IMR-90 (cell line): ENCODE results near the gene CYBRD1. TPM values are rescaled to one million over a fixed set of nuclear protein-coding genes. Genes with fewer than 3 reads are reported as not detected.

Source experiments
- ATAC-seq: fragments of 200-7000 bp; cut with Tn5 transposase; 2 replicates; pipeline ENCODE4 v1.9.1; 2020; ENCODE audit warnings: low read depth, mild to moderate bottlenecking, moderate library complexity
- BruUV-seq: library from RNA; stranded (reverse); fragments of 400-500 nt; replicated peaks from 2 replicates; lab custom pipeline; 2021; lab: Mats Ljungman, UMichigan
- CTCF ChIA-PET: fragments of 300-600 bp; formaldehyde crosslinking; extraction: SDS; loops from one replicate; lab custom pipeline; 2021; ENCODE audit warnings: antibody characterized with exemption; lab: Yijun Ruan, JAX
- POLR2A ChIA-PET: fragments of 300-600 bp; sonication (Branson Sonifier 250); formaldehyde crosslinking; loops from one replicate; lab custom pipeline; 2022; ENCODE audit warnings: antibody characterized with exemption; ENCODE audit not compliant: unreplicated experiment; lab: Charles Lee
- DNase-seq: peaks from one replicate; pipeline ENCODE4 v3.0.0; 2013
- H2AFZ ChIP-seq: replicated peaks from 2 replicates; pipeline ENCODE3; 2013; ENCODE audit warnings: low read length, mild to moderate bottlenecking; ENCODE audit not compliant: poor library complexity
- H2AK5ac ChIP-seq: 2 replicates; pipeline ENCODE4 v1.6.1; 2013; ENCODE audit warnings: low read depth, low read length, inconsistent platforms
- H2AK9ac ChIP-seq: replicated peaks from 2 replicates; pipeline ENCODE3; 2013; ENCODE audit warnings: mild to moderate bottlenecking, low read depth, low read length, moderate library complexity; ENCODE audit not compliant: poor library complexity
- H2BK120ac ChIP-seq: 2 replicates; pipeline ENCODE4 v1.6.1; 2013; ENCODE audit warnings: low read depth, low read length, inconsistent platforms
- H2BK15ac ChIP-seq: 3 replicates; pipeline ENCODE4 v1.6.1; 2013; ENCODE audit warnings: low read depth, low read length, inconsistent platforms
- H2BK20ac ChIP-seq: 2 replicates; pipeline ENCODE4 v1.6.1; 2013; ENCODE audit warnings: low read depth, mild to moderate bottlenecking, inconsistent platforms, low read length, moderate library complexity
- H2BK5ac ChIP-seq: 2 replicates; pipeline ENCODE4 v1.6.1; 2013; ENCODE audit warnings: mild to moderate bottlenecking, low read depth, low read length, inconsistent platforms; ENCODE audit not compliant: poor library complexity, severe bottlenecking
- H3K14ac ChIP-seq: replicated peaks from 2 replicates; pipeline ENCODE4 v1.6.1; 2013; ENCODE audit warnings: low read depth, low read length, inconsistent platforms
- H3K18ac ChIP-seq: 2 replicates; pipeline ENCODE4 v1.6.1; 2013; ENCODE audit warnings: low read depth, low read length, control low read depth
- H3K23ac ChIP-seq: 2 replicates; pipeline ENCODE4 v1.6.1; 2013; ENCODE audit warnings: low read depth, low read length, inconsistent platforms
- H3K27ac ChIP-seq: 2 replicates; pipeline ENCODE4 v1.5.1; 2013; ENCODE audit warnings: mild to moderate bottlenecking, control low read depth, low read length; ENCODE audit not compliant: insufficient read depth
- H3K27me3 ChIP-seq: 2 replicates; pipeline ENCODE4 v1.6.1; 2013; ENCODE audit warnings: low read length; ENCODE audit not compliant: control insufficient read depth, insufficient read depth
- H3K36me3 ChIP-seq: 2 replicates; pipeline ENCODE4 v1.6.1; 2013; ENCODE audit warnings: low read length, mixed read lengths; ENCODE audit not compliant: control insufficient read depth, insufficient read depth
- H3K4ac ChIP-seq: 2 replicates; pipeline ENCODE4 v1.6.1; 2013; ENCODE audit warnings: low read depth, low read length, inconsistent platforms
- H3K4me1 ChIP-seq: 2 replicates; pipeline ENCODE4 v1.6.1; 2013; ENCODE audit warnings: low read length, mixed read lengths; ENCODE audit not compliant: control insufficient read depth, insufficient read depth
- H3K4me2 ChIP-seq: 2 replicates; pipeline ENCODE4 v1.6.1; 2013; ENCODE audit warnings: low read depth, mild to moderate bottlenecking, control low read depth, low read length, moderate library complexity
- H3K4me3 ChIP-seq: 2 replicates; pipeline ENCODE4 v1.5.1; 2013; ENCODE audit warnings: low read depth, mild to moderate bottlenecking, control low read depth, low read length, moderate library complexity; ENCODE audit not compliant: insufficient read depth
- H3K56ac ChIP-seq: 2 replicates; pipeline ENCODE4 v1.6.1; 2013; ENCODE audit warnings: low read length, inconsistent platforms; ENCODE audit not compliant: insufficient read depth; ENCODE audit errors: extremely low read depth
- H3K79me1 ChIP-seq, 2 experiments: 2 replicates each; pipeline ENCODE4 v1.6.1; 2013; ENCODE audit warnings: low read length in 2 of 2, inconsistent platforms in 1 of 2, low read depth in 1 of 2
- H3K9ac ChIP-seq: 2 replicates; pipeline ENCODE4 v1.6.1; 2013; ENCODE audit warnings: low read depth, low read length, control low read depth
- H3K9me1 ChIP-seq: 2 replicates; pipeline ENCODE4 v1.6.1; 2013; ENCODE audit warnings: low read length, inconsistent platforms; ENCODE audit not compliant: insufficient read depth
- H3K9me3 ChIP-seq: 2 replicates; pipeline ENCODE4 v1.6.1; 2013; ENCODE audit warnings: low read length; ENCODE audit not compliant: control insufficient read depth, insufficient read depth
- H4K20me1 ChIP-seq: 2 replicates; pipeline ENCODE4 v1.6.1; 2013; ENCODE audit warnings: low read length, inconsistent platforms; ENCODE audit not compliant: insufficient read depth
- H4K5ac ChIP-seq: 2 replicates; pipeline ENCODE4 v1.6.1; 2013; ENCODE audit warnings: mild to moderate bottlenecking, low read depth, low read length, control low read depth
- H4K8ac ChIP-seq, 2 experiments: 2 replicates each; pipeline ENCODE4 v1.6.1; 2013; ENCODE audit warnings: low read depth in 2 of 2, low read length in 2 of 2, control low read depth in 1 of 2, inconsistent platforms in 1 of 2
- H4K91ac ChIP-seq: 2 replicates; pipeline ENCODE4 v1.6.1; 2013; ENCODE audit warnings: low read depth, low read length, inconsistent platforms; ENCODE audit not compliant: insufficient read depth
- CEBPB ChIP-seq: IDR thresholded peaks from 2 replicates; pipeline ENCODE4 v1.6.1; 2012; ENCODE audit warnings: low read depth, low read length, improper control_type of control experiment
- CHD1 ChIP-seq: IDR thresholded peaks from 2 replicates; pipeline ENCODE4 v1.6.1; 2012; ENCODE audit warnings: low read depth, low read length, improper control_type of control experiment
- ELK1 ChIP-seq: fragments of 150-350 bp; IDR thresholded peaks from 2 replicates; pipeline ENCODE4 v1.6.1; 2016; ENCODE audit warnings: low read depth, mild to moderate bottlenecking, low read length, moderate library complexity, borderline replicate concordance
- FOS ChIP-seq: fragments of 150-350 bp; IDR thresholded peaks from 2 replicates; pipeline ENCODE4 v1.6.1; 2016; ENCODE audit warnings: low read depth, low read length
- MAFK ChIP-seq: IDR thresholded peaks from 2 replicates; pipeline ENCODE4 v1.6.1; 2012; ENCODE audit warnings: low read depth, low read length, improper control_type of control experiment
- MAZ ChIP-seq: IDR thresholded peaks from 2 replicates; pipeline ENCODE4 v1.6.1; 2012; ENCODE audit warnings: low read depth, mild to moderate bottlenecking, low read length, improper control_type of control experiment, moderate library complexity, borderline replicate concordance
- NFE2L2 ChIP-seq: fragments of 150-350 bp; IDR thresholded peaks from 2 replicates; pipeline ENCODE4 v1.6.1; 2016; ENCODE audit warnings: low read depth, mild to moderate bottlenecking, low read length
- POLR2A ChIP-seq: IDR thresholded peaks from 2 replicates; pipeline ENCODE4 v1.6.1; 2012; ENCODE audit warnings: mild to moderate bottlenecking, low read depth, low read length
- RFX5 ChIP-seq: IDR thresholded peaks from 2 replicates; pipeline ENCODE4 v1.8.0; 2012; ENCODE audit warnings: low read depth, mild to moderate bottlenecking, low read length, moderate library complexity
- SMC3 ChIP-seq: fragments of 150-350 bp; IDR thresholded peaks from 2 replicates; pipeline ENCODE4 v1.6.1; 2016; ENCODE audit warnings: low read depth, mild to moderate bottlenecking, antibody characterized with exemption, low read length, moderate library complexity
- WGBS, 2 experiments: methylation state at CpG; one replicate each; pipeline versions ENCODE4 v1.1.5 to v1.1.7; 2013; ENCODE audit warnings: missing lambda C conversion rate in 2 of 2; ENCODE audit not compliant: insufficient read length in 1 of 2; ENCODE audit errors: extremely low coverage in 2 of 2; 5-methylcytosine and 5-hydroxymethylcytosine counted together
- dilution Hi-C: fragments of 300-500 bp; cut with HindIII; formaldehyde crosslinking; loops from one replicate; pipeline ENCODE4 v1.14.3; 2018; ENCODE audit warnings: low sequenced_read_pairs; ENCODE audit not compliant: unreplicated experiment
- in situ Hi-C: fragments of 300-500 bp; cut with MboI; formaldehyde crosslinking; loops from 3 replicates; pipeline ENCODE4 v1.14.3; 2019; ENCODE audit warnings: low sequenced_read_pairs, inconsistent platforms, mixed read lengths
- intact Hi-C: fragments of 100-400 bp; cut with micrococcal nuclease; formaldehyde crosslinking; loops from 2 replicates; pipeline ENCODE4 v1.10.0; 2022
- polyA plus RNA-seq, 3 experiments: library from polyadenylated mRNA; depleted of rRNA; stranded (reverse); fragments of >200 nt; gene quantifications; 2 replicates each; pipeline ENCODE4 v1.2.3, GENCODE V29; 2012; ENCODE audit warnings: low replicate concordance in 1 of 3
- total RNA-seq: library from RNA; depleted of rRNA; stranded (reverse); fragments of >200 nt; gene quantifications from 2 replicates; pipeline ENCODE4 v1.2.3, GENCODE V29; 2012
- TF ChIP-seq, protein P1 (sequence below): fragments of 150-350 bp; IDR thresholded peaks from 2 replicates; pipeline ENCODE4 v1.6.1; 2017; ENCODE audit warnings: mild to moderate bottlenecking, antibody characterized with exemption, low read length, low read depth
- TF ChIP-seq, protein P2 (sequence below): conservative IDR thresholded peaks from 2 replicates; pipeline ENCODE4 v1.5.1; 2012; ENCODE audit warnings: mild to moderate bottlenecking, low read depth, low read length, improper control_type of control experiment

The CYBRD1 gene
- total and polyA plus RNA-seq, 2 of the 4 experiments (the other 2 are of a cell fraction) = 53.2 to 103 TPM

DNA sequence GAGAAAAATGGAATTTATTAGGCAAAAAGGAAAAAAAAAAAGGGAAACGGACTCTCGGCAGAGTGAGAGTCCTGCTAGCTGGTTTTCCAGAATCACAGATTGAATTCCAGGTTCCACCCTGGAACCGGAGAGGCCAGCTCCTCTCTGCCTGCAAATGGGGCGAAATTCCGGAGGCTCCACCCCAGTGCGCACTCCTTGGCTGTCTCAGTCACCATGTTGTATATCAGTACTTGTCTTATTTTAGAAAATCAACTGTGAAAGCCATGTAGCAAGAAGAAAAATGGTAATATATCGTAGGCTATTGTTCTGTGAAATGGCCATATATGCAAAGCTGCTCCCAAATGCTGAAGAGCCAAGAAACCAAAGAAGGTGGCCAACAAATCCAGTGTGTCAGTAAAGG lies 49.4 kb downstream of the CYBRD1 start:
- peaks cover 7% of the 10 kb centered on the region; the same call in 1 of the 2 replicates for H3K27me3 ChIP-seq
- in situ Hi-C loops = loop anchor here (10.0 kb wide), 1 partner anchor 893 kb away; no protein-coding TSS in a partner anchor
- H3K4me1 ChIP-seq = no peaks in the 10 kb centered on the region
- no peaks in the 10 kb centered on the region for H3K79me1 ChIP-seq
- no peak overlapping the region for H4K8ac ChIP-seq
- intact Hi-C loops = loop anchor here (5.0 kb wide), 1 partner anchor 241 kb away; no protein-coding TSS in a partner anchor
- no peak overlapping the region for H3K18ac ChIP-seq
- no peak overlapping the region for H3K4me3 ChIP-seq
- no peak overlapping the region for H3K14ac ChIP-seq
- H3K4ac ChIP-seq = no peak overlapping the region
- no peak overlapping the region for H4K91ac ChIP-seq
- no peak overlapping the region for H3K9ac ChIP-seq
- no peak overlapping the region for H2BK120ac ChIP-seq
- no peak overlapping the region for H2BK20ac ChIP-seq
- no peak overlapping the region for H2BK15ac ChIP-seq
- H3K23ac ChIP-seq = no peak overlapping the region
- H4K5ac ChIP-seq = no peak overlapping the region
- no peak overlapping the region for H2AFZ ChIP-seq
- no peak overlapping the region for H2AK9ac ChIP-seq
- no peaks in the 10 kb centered on the region for H3K9me3 ChIP-seq
- H3K56ac ChIP-seq = no peak overlapping the region
- CTCF ChIA-PET = no interaction called here
- H3K4me2 ChIP-seq = no peak overlapping the region
- ATAC-seq = no peak
- no peaks in the 10 kb centered on the region for H3K9me1 ChIP-seq
- TF ChIP-seq RFX5 (no peak), NFE2L2 (no peak), FOS (no peak), ELK1 (no peak), SMC3 (no peak), MAFK (no peak), POLR2A (no peak), MAZ (no peak), CEBPB (no peak), CHD1 (no peak)
- TF ChIP-seq, protein P1, sequence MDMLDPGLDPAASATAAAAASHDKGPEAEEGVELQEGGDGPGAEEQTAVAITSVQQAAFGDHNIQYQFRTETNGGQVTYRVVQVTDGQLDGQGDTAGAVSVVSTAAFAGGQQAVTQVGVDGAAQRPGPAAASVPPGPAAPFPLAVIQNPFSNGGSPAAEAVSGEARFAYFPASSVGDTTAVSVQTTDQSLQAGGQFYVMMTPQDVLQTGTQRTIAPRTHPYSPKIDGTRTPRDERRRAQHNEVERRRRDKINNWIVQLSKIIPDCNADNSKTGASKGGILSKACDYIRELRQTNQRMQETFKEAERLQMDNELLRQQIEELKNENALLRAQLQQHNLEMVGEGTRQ = no peak
- TF ChIP-seq, protein P2, sequence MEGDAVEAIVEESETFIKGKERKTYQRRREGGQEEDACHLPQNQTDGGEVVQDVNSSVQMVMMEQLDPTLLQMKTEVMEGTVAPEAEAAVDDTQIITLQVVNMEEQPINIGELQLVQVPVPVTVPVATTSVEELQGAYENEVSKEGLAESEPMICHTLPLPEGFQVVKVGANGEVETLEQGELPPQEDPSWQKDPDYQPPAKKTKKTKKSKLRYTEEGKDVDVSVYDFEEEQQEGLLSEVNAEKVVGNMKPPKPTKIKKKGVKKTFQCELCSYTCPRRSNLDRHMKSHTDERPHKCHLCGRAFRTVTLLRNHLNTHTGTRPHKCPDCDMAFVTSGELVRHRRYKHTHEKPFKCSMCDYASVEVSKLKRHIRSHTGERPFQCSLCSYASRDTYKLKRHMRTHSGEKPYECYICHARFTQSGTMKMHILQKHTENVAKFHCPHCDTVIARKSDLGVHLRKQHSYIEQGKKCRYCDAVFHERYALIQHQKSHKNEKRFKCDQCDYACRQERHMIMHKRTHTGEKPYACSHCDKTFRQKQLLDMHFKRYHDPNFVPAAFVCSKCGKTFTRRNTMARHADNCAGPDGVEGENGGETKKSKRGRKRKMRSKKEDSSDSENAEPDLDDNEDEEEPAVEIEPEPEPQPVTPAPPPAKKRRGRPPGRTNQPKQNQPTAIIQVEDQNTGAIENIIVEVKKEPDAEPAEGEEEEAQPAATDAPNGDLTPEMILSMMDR = no peak
- no peak overlapping the region for H2BK5ac ChIP-seq
- 61% methylated on average over 3 of the region's 7 CpGs; no CpG with 5 or more reads in 1 of the 2 experiments for whole genome bisulfite sequencing, 2 experiments
- H4K20me1 ChIP-seq = no peaks in the 10 kb centered on the region
- POLR2A ChIA-PET = no interaction called here
- BruUV-seq = no TSS peak
- dilution Hi-C loops = no loop called here
- no peak overlapping the region for H3K27ac ChIP-seq
- H2AK5ac ChIP-seq = no peak overlapping the region
- DNase-seq = no peak
- H3K36me3 ChIP-seq = no peaks in the 10 kb centered on the region
